ENCODE data around the gene ATG5. TPM values are rescaled to one million over a fixed set of nuclear protein-coding genes. Genes with fewer than 3 reads are reported as not detected.
"Not testable (repeated sequence)": the region's sequence is repeated elsewhere in the genome, so short reads cannot be mapped to it uniquely, and the experiment has no call there.

ATG5 gene
- total RNA-seq, 1 donor from 2014 or later = 32.8 TPM

- Histone ChIP-seq H3K27me3 (ENCODE audit: control insufficient read depth, insufficient read depth, low read length) (no peaks in the 10 kb centered on the region), H3K4me3 (ENCODE audit: low read depth, low read length) (no peak overlapping the region), H3K36me3 (ENCODE audit: control insufficient read depth, insufficient read depth, low read length) (no peaks in the 10 kb centered on the region)
- DNase-seq (ENCODE audit: low read depth) = peak; percentile 43
- no peak for TF ChIP-seq CTCF (IDR thresholded peaks at IDR 0.05; ENCODE audit: insufficient read depth, low read length, poor library complexity, severe bottlenecking)
Observed at GRCh38 chr6:106275692-106276091, 49.9 kb downstream of the ATG5 start.

GRCh38 chr6:106273087-106273486 is 52.5 kb downstream of the ATG5 start:
- no peaks in the 10 kb centered on the region for H3K27me3 ChIP-seq (ENCODE audit: control insufficient read depth, insufficient read depth, low read length)
- DNase-seq (ENCODE audit: low read depth) = no peak
- no peak for TF ChIP-seq CTCF (IDR thresholded peaks at IDR 0.05; ENCODE audit: insufficient read depth, low read length, poor library complexity, severe bottlenecking)
- H3K4me3 ChIP-seq (ENCODE audit: low read depth, low read length) = no peak overlapping the region
- H3K36me3 ChIP-seq (ENCODE audit: control insufficient read depth, insufficient read depth, low read length) = no peaks in the 10 kb centered on the region

GRCh38 chr6:106272287-106272686 is 53.3 kb downstream of the ATG5 start:
- Histone ChIP-seq H3K27me3 (ENCODE audit: control insufficient read depth, insufficient read depth, low read length) (no peaks in the 10 kb centered on the region), H3K4me3 (ENCODE audit: low read depth, low read length) (no peak overlapping the region), H3K36me3 (ENCODE audit: control insufficient read depth, insufficient read depth, low read length) (no peaks in the 10 kb centered on the region)
- no peak for TF ChIP-seq CTCF (IDR thresholded peaks at IDR 0.05; ENCODE audit: insufficient read depth, low read length, poor library complexity, severe bottlenecking)
- DNase-seq (ENCODE audit: low read depth) = no peak

GRCh38 chr6:106270414-106270813 is 55.1 kb downstream of the ATG5 start:
- H3K27me3 ChIP-seq (ENCODE audit: control insufficient read depth, insufficient read depth, low read length) = no peaks in the 10 kb centered on the region
- DNase-seq (ENCODE audit: low read depth) = no peak
- no peaks in the 10 kb centered on the region for H3K36me3 ChIP-seq (ENCODE audit: control insufficient read depth, insufficient read depth, low read length)
- no peak for TF ChIP-seq CTCF (IDR thresholded peaks at IDR 0.05; ENCODE audit: insufficient read depth, low read length, poor library complexity, severe bottlenecking)
- H3K4me3 ChIP-seq (ENCODE audit: low read depth, low read length) = no peak overlapping the region

- not testable (repeated sequence) for H3K4me3 ChIP-seq (ENCODE audit: low read depth, low read length); H3K27me3 ChIP-seq (ENCODE audit: control insufficient read depth, insufficient read depth, low read length); DNase-seq (ENCODE audit: low read depth); H3K36me3 ChIP-seq (ENCODE audit: control insufficient read depth, insufficient read depth, low read length)
Observed at GRCh38 chr6:106269268-106269919, 56.2 kb downstream of the ATG5 start.

- not testable (repeated sequence) for DNase-seq (ENCODE audit: low read depth)
Observed at GRCh38 chr6:106268500-106268899, 57.1 kb downstream of the ATG5 start.

GRCh38 chr6:106264433-106264832 is 61.1 kb downstream of the ATG5 start:
- H3K4me3 ChIP-seq (ENCODE audit: low read depth, low read length); H3K27me3 ChIP-seq (ENCODE audit: control insufficient read depth, insufficient read depth, low read length); H3K36me3 ChIP-seq (ENCODE audit: control insufficient read depth, insufficient read depth, low read length); DNase-seq (ENCODE audit: low read depth): not testable (repeated sequence)

More at GRCh38 chr6:106268500-106268899, 57.1 kb downstream of the ATG5 start:
- not testable (repeated sequence) for H3K27me3 ChIP-seq (ENCODE audit: control insufficient read depth, insufficient read depth, low read length); H3K4me3 ChIP-seq (ENCODE audit: low read depth, low read length); H3K36me3 ChIP-seq (ENCODE audit: control insufficient read depth, insufficient read depth, low read length)

GRCh38 chr6:106259748-106260147 is 65.8 kb downstream of the ATG5 start:
- not testable (repeated sequence) for H3K27me3 ChIP-seq (ENCODE audit: control insufficient read depth, insufficient read depth, low read length); H3K4me3 ChIP-seq (ENCODE audit: low read depth, low read length); H3K36me3 ChIP-seq (ENCODE audit: control insufficient read depth, insufficient read depth, low read length); DNase-seq (ENCODE audit: low read depth)
